MV-4-11 (cell line): ENCODE data around the gene COPZ1.
A peak's percentile ranks its signal among the peaks of the same experiment; 100 is the strongest.

Experiments
- DNase-seq: peaks from one replicate; lab custom pipeline; 2025; lab: John Stamatoyannopoulos, UW

The COPZ1 gene

GRCh38 chr12:54398218-54398617 lies 73.3 kb downstream of the COPZ1 start:
- DNase-seq, result no peak

- DNase-seq, result peak; percentile 75
These were observed 74.3 kb downstream of the COPZ1 start for GRCh38 chr12:54398995-54399793.

- DNase-seq, result no peak
These were observed 76.2 kb downstream of the COPZ1 start for GRCh38 chr12:54401119-54401518.
